GM23338 (cell line): ENCODE data around the gene NNMT.

Source experiments
- CTCF ChIP-seq, 2 experiments: fragments of 200-600 bp in 1 of 2; sonication (generic) in 1 of 2; conservative IDR thresholded peaks; 2 replicates each; pipeline versions ENCODE4 v1.5.1 to v1.6.1; 2016 to 2017; ENCODE audit warnings: antibody characterized with exemption in 2 of 2, low read depth in 2 of 2, mild to moderate bottlenecking in 2 of 2, moderate library complexity in 1 of 2
- EZH2 ChIP-seq: fragments of 200-600 bp; sonication (generic); IDR thresholded peaks from one replicate; pipeline ENCODE4 v1.8.0; 2017; ENCODE audit warnings: antibody characterized with exemption, mild to moderate bottlenecking, low read depth; ENCODE audit not compliant: unreplicated experiment
- EZH2phosphoT487 ChIP-seq: fragments of 200-600 bp; sonication (generic); IDR thresholded peaks from one replicate; pipeline ENCODE4 v1.8.1; 2018; ENCODE audit warnings: antibody characterized with exemption; ENCODE audit not compliant: unreplicated experiment
- NANOG ChIP-seq: IDR thresholded peaks from 2 replicates; pipeline ENCODE4 v1.6.1; 2016; ENCODE audit warnings: antibody characterized with exemption, borderline replicate concordance
- POLR2AphosphoS5 ChIP-seq: IDR thresholded peaks from 2 replicates; pipeline ENCODE4 v1.6.1; 2016; ENCODE audit warnings: antibody characterized with exemption, low read depth
- TF ChIP-seq, protein P1 (sequence below): IDR thresholded peaks from one replicate; pipeline ENCODE4 v1.6.1; 2018; ENCODE audit warnings: antibody characterized with exemption; ENCODE audit not compliant: unreplicated experiment

- TF ChIP-seq POLR2AphosphoS5 (no peak), CTCF (conservative IDR thresholded peaks at IDR 0.05; ENCODE audit: low read depth in 2 of 2) (no peak), NANOG (no peak), EZH2 (no peak), EZH2phosphoT487 (no peak)
- TF ChIP-seq, protein P1, sequence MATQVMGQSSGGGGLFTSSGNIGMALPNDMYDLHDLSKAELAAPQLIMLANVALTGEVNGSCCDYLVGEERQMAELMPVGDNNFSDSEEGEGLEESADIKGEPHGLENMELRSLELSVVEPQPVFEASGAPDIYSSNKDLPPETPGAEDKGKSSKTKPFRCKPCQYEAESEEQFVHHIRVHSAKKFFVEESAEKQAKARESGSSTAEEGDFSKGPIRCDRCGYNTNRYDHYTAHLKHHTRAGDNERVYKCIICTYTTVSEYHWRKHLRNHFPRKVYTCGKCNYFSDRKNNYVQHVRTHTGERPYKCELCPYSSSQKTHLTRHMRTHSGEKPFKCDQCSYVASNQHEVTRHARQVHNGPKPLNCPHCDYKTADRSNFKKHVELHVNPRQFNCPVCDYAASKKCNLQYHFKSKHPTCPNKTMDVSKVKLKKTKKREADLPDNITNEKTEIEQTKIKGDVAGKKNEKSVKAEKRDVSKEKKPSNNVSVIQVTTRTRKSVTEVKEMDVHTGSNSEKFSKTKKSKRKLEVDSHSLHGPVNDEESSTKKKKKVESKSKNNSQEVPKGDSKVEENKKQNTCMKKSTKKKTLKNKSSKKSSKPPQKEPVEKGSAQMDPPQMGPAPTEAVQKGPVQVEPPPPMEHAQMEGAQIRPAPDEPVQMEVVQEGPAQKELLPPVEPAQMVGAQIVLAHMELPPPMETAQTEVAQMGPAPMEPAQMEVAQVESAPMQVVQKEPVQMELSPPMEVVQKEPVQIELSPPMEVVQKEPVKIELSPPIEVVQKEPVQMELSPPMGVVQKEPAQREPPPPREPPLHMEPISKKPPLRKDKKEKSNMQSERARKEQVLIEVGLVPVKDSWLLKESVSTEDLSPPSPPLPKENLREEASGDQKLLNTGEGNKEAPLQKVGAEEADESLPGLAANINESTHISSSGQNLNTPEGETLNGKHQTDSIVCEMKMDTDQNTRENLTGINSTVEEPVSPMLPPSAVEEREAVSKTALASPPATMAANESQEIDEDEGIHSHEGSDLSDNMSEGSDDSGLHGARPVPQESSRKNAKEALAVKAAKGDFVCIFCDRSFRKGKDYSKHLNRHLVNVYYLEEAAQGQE, result no peak
Observed at GRCh38 chr11:114362958-114363357, 66.8 kb downstream of the NNMT start.
